Measurements from ENCODE around the gene RAB27A. TPM values are rescaled to one million over a fixed set of nuclear protein-coding genes. Genes with fewer than 3 reads are reported as not detected.

RAB27A gene
- total and polyA plus RNA-seq, 10 of the 15 experiments (the other 5 are each of a cell fraction or from before 2014, with no cell fraction given) = 13.3 to 139 (median 35.2) TPM

GRCh38 chr15:55319537-55320237, 30.1 kb upstream of the RAB27A start:
- in situ Hi-C loops (cut with MboI) = no loop called here
- peak; percentile 83 for ATAC-seq
- Histone ChIP-seq H3K27ac (ENCODE audit: control insufficient read depth, insufficient read depth) (peak overlapping the region; percentile 100), H3K79me2 (ENCODE audit: control insufficient read depth, insufficient read depth, low read length) (peaks cover 33% of the 10 kb centered on the region), H3K9ac (ENCODE audit: control insufficient read depth, insufficient read depth, low read length) (peak overlapping the region; percentile 100), H2AFZ (ENCODE audit: control insufficient read depth, low read depth, low read length) (peak overlapping the region; percentile 99), H3K9me3 (replicated peaks; ENCODE audit: control insufficient read depth, insufficient read depth, low read length) (no peaks in the 10 kb centered on the region), H3K4me1 (ENCODE audit: control insufficient read depth, insufficient read depth, low read length) (no peaks in the 10 kb centered on the region), H3K4me3 (peak overlapping the region; percentile 80), H3K27me3 (replicated peaks in 1 of 2; ENCODE audit: control insufficient read depth in 2 of 2, insufficient read depth in 2 of 2, low read length in 1 of 2) (no peaks in the 10 kb centered on the region), H4K20me1 (ENCODE audit: control insufficient read depth, insufficient read depth) (no peaks in the 10 kb centered on the region), H3K4me2 (ENCODE audit: control insufficient read depth, insufficient read depth) (peak overlapping the region; percentile 92), H3K36me3 (ENCODE audit: control insufficient read depth in 2 of 2, insufficient read depth in 2 of 2, low read length in 1 of 2) (no peaks in the 10 kb centered on the region; a peak in 1 of 4 replicates)
- 0% methylated on average over 4 of the region's 4 CpGs for WGBS (ENCODE audit: insufficient coverage, insufficient replicate concordance, low lambda C conversion rate, missing lambda C conversion rate)
- ChIA-PET SMC1A (ENCODE audit: uncharacterized antibody, unreplicated experiment) (interaction anchor here (0.6 to 2.5 kb wide), 18 partner anchors 20 to 122 kb away, joined by 3 to 13 read pairs (median 5); partner anchors contain the start of genes CCPG1 and PIERCE2), POLR2A (interaction anchor here (0.6 to 2.5 kb wide), 4 partner anchors 38 to 88 kb away, joined by 3 to 12 read pairs (median 4); partner anchors contain the start of genes CCPG1 and PIERCE2), RAD21 (ENCODE audit: unreplicated experiment) (interaction anchor here (0.9 to 2.3 kb wide), 7 partner anchors 29 to 123 kb away, joined by 3 to 24 read pairs (median 4); partner anchors contain the start of genes CCPG1, PIERCE2 and RSL24D1), CTCF (interaction anchor here (0.6 to 2.0 kb wide), 11 partner anchors 25 to 140 kb away, joined by 3 to 11 read pairs (median 3); partner anchors contain the start of genes CCPG1, PIERCE2 and RSL24D1)
- DNase-seq (ENCODE audit: low read depth, low spot score) = peak; percentile 32
- FAIRE-seq = peak; percentile 75
- intact Hi-C loops (cut with micrococcal nuclease; ENCODE audit: unreplicated experiment) = loop anchor here (2.0 kb wide), 1 partner anchor 89 kb away; the partner anchor contains the start of genes CCPG1 and PIERCE2
- TSS peak; percentile 88 for BruUV-seq (replicated peaks)
- TF ChIP-seq CREM (IDR thresholded peaks at IDR 0.05; ENCODE audit: low read depth) = peak; percentile 56; the same call in 1 of the 2 replicates
- no peak for TF ChIP-seq MTA2 (IDR thresholded peaks at IDR 0.05; ENCODE audit: low read depth)
- no peak for TF ChIP-seq ZZZ3 (IDR thresholded peaks at IDR 0.05; ENCODE audit: control insufficient read depth, insufficient read length, low read depth)
- TF ChIP-seq SP1 (IDR thresholded peaks at IDR 0.05; ENCODE audit: low read depth, low read length) = no peak
- 0 out of 2 replicates have a peak, but pooled peaks have one; percentile 52 for TF ChIP-seq KDM1A (IDR thresholded peaks at IDR 0.05; ENCODE audit: borderline replicate concordance)
- TF ChIP-seq EZH2 (IDR thresholded peaks at IDR 0.05; ENCODE audit: borderline replicate concordance, control insufficient read depth, low read depth, low read length) = no peak
- no peak for TF ChIP-seq ZSCAN29 (IDR thresholded peaks at IDR 0.05)
- TF ChIP-seq CBFB (IDR thresholded peaks at IDR 0.05; ENCODE audit: low read depth) = no peak
- no peak; the same call in 1 of the 2 replicates for TF ChIP-seq POLR2A (IDR thresholded peaks at IDR 0.05; ENCODE audit: low read depth, low read length)
- TF ChIP-seq MEF2A (IDR thresholded peaks at IDR 0.05; ENCODE audit: insufficient read depth, low read depth, low read length) = no peak
- peak; percentile 93 for TF ChIP-seq ZNF217 (IDR thresholded peaks at IDR 0.05)
- no peak for TF ChIP-seq NRF1 (conservative IDR thresholded peaks at IDR 0.05; ENCODE audit: low read depth, low read length)
- peak; percentile 48 for TF ChIP-seq SMARCA5 (IDR thresholded peaks at IDR 0.05)
- TF ChIP-seq NFIC (IDR thresholded peaks at IDR 0.05; ENCODE audit: low read depth, low read length) = peak; percentile 21; the same call in 1 of the 2 replicates
- TF ChIP-seq POLR2AphosphoS5 (IDR thresholded peaks at IDR 0.05; ENCODE audit: low read length) = no peak
- no peak for TF ChIP-seq BACH1 (IDR thresholded peaks at IDR 0.05; ENCODE audit: borderline replicate concordance)
- no peak for TF ChIP-seq TCF3 (IDR thresholded peaks at IDR 0.05; ENCODE audit: borderline replicate concordance, insufficient read depth, low read depth, low read length)
- TF ChIP-seq FOS (IDR thresholded peaks at IDR 0.05; ENCODE audit: borderline replicate concordance, extremely low read depth, insufficient read length) = no peak
- TF ChIP-seq POU2F2 (IDR thresholded peaks at IDR 0.05; ENCODE audit: borderline replicate concordance, low read depth, low read length) = no peak
- peak; percentile 83 for TF ChIP-seq NR2C1 (IDR thresholded peaks at IDR 0.05)
- no peak for TF ChIP-seq ETV6 (conservative IDR thresholded peaks at IDR 0.05 in 1 of 2, IDR thresholded peaks at IDR 0.05 in 1 of 2; ENCODE audit: borderline replicate concordance in 1 of 2, low read depth in 1 of 2)
- TF ChIP-seq ZBTB40 (IDR thresholded peaks at IDR 0.05; ENCODE audit: borderline replicate concordance) = 0 out of 2 replicates have a peak, but pooled peaks have one; percentile 7
